ENCODE results near the gene SHISA6. TPM values are rescaled to one million over a fixed set of nuclear protein-coding genes. Genes with fewer than 3 reads are reported as not detected.

The SHISA6 gene
- total RNA-seq, 2 donors from 2014 or later = not detected

DNA sequence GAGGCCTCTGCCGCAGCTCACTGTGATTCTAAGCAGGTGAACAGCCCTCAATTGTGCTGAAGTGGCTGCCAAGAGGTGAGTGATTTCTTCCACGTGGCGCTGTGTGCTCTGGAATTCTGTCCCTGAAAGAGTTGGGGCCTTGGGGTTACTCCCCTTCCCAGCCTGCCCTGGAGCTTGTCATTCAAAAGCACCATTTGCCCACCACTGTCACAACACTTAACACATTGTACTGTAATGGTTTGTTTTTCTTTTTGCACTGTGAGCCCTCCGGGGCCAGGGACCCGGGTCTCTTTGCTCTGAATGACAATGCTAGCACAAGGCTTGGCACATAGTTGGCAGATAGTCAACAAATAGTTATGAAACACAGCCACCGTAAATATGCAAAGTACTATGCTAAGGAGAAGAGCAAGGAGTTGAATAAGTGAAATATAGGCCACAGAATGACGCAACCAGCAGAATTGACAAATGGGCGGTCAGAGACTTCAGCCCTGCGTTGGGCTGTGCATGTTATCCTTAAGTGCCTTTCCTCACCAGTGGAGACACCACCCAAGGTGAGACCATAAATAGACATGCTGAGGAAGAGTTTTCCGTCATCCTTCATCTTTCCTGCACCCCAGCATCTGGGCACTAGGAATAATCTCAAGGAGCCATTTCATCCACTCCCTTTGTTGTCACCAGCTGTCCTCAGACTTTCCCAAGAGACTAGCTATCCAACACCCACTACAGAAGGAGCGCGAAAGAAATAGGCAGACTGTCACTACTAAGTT is 245.3 kb downstream of the SHISA6 start:
- Mint-ChIP-seq H3K27ac (no peak overlapping the region), H3K4me3 (no peak overlapping the region), H3K4me1 (no peaks in the 10 kb centered on the region), H3K36me3 (ENCODE audit: low read depth) (no peaks in the 10 kb centered on the region), H3K27me3 (no peaks in the 10 kb centered on the region)
- no peak for DNase-seq
- ATAC-seq = no peak
- no peaks in the 10 kb centered on the region for H3K9me3 ChIP-seq (ENCODE audit: control insufficient read depth, low read length, poor library complexity, severe bottlenecking)

DNA sequence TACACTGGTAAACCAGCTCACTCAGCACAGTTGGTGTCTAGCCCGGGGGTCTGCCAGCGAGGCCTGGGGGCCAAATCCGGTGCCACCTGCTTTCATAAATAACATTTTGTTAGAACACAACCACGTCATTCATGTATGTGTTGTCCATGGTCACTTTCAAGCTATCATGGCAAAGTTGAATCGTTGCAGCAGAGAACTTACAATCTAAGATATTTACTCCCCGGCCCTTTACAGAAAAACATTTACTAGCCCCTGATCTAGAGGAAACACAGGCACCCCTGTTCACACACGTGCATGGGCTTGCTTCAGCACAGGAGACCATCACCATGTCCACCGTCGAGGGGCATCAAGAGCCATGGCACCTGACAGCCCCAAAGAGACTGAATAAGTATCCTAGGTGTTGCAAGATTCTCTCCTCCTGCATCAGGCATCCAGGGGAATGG is 245.9 kb downstream of the SHISA6 start:
- ATAC-seq (no peak), DNase-seq (no peak)
- H3K27me3 Mint-ChIP-seq = no peaks in the 10 kb centered on the region
- no peak overlapping the region for H3K27ac Mint-ChIP-seq
- no peaks in the 10 kb centered on the region for H3K4me1 Mint-ChIP-seq
- no peaks in the 10 kb centered on the region for H3K9me3 ChIP-seq (ENCODE audit: control insufficient read depth, low read length, poor library complexity, severe bottlenecking)
- H3K4me3 Mint-ChIP-seq = no peak overlapping the region
- no peaks in the 10 kb centered on the region for H3K36me3 Mint-ChIP-seq (ENCODE audit: low read depth)

GRCh38 chr17:11487469-11487868 is 246.5 kb downstream of the SHISA6 start:
- Mint-ChIP-seq H3K27ac (no peak overlapping the region), H3K36me3 (ENCODE audit: low read depth) (no peaks in the 10 kb centered on the region), H3K27me3 (no peaks in the 10 kb centered on the region), H3K4me3 (no peak overlapping the region), H3K4me1 (no peaks in the 10 kb centered on the region)
- H3K9me3 ChIP-seq (ENCODE audit: control insufficient read depth, low read length, poor library complexity, severe bottlenecking) = no peaks in the 10 kb centered on the region
- ATAC-seq (no peak), DNase-seq (no peak)

GRCh38 chr17:11488407-11488806 is 247.4 kb downstream of the SHISA6 start:
- Mint-ChIP-seq H3K36me3 (ENCODE audit: low read depth) (no peaks in the 10 kb centered on the region), H3K27me3 (no peaks in the 10 kb centered on the region), H3K27ac (no peak overlapping the region), H3K4me1 (no peaks in the 10 kb centered on the region), H3K4me3 (no peak overlapping the region)
- no peaks in the 10 kb centered on the region for H3K9me3 ChIP-seq (ENCODE audit: control insufficient read depth, low read length, poor library complexity, severe bottlenecking)
- ATAC-seq (no peak), DNase-seq (no peak)

- Mint-ChIP-seq H3K4me3 (no peak overlapping the region), H3K27me3 (no peaks in the 10 kb centered on the region), H3K27ac (no peak overlapping the region), H3K4me1 (no peaks in the 10 kb centered on the region), H3K36me3 (ENCODE audit: low read depth) (no peaks in the 10 kb centered on the region)
- H3K9me3 ChIP-seq (ENCODE audit: control insufficient read depth, low read length, poor library complexity, severe bottlenecking) = no peaks in the 10 kb centered on the region
- DNase-seq (no peak), ATAC-seq (no peak)
These were observed 249.2 kb downstream of the SHISA6 start for GRCh38 chr17:11490171-11490755.

GRCh38 chr17:11492511-11492910 is 251.5 kb downstream of the SHISA6 start:
- ATAC-seq = no peak
- Mint-ChIP-seq H3K36me3 (ENCODE audit: low read depth) (no peaks in the 10 kb centered on the region), H3K4me1 (no peaks in the 10 kb centered on the region), H3K27ac (no peak overlapping the region), H3K27me3 (no peaks in the 10 kb centered on the region), H3K4me3 (no peak overlapping the region)
- DNase-seq = no peak
- no peaks in the 10 kb centered on the region for H3K9me3 ChIP-seq (ENCODE audit: control insufficient read depth, low read length, poor library complexity, severe bottlenecking)

DNA sequence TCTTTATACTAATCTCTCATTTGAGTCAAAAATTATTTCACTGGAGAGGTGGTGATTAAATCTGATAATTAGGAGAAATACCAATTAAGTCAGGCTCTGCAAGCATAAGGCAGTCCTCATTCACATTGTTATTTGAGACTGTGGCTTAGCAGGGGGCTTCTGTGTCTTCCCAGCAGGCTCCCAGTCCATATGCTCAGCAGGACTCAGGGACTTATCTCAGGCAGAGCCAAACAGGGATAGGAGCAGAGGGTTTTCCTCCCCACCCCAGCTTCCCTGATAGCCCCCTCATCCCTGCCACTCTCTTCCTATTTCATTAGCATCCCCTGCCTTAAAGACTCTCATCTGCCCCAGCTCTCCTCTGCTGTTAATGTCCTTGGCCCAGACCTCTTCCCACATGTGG is 252.9 kb downstream of the SHISA6 start:
- H3K9me3 ChIP-seq (ENCODE audit: control insufficient read depth, low read length, poor library complexity, severe bottlenecking) = no peaks in the 10 kb centered on the region
- no peak overlapping the region for H3K27ac Mint-ChIP-seq
- DNase-seq (no peak), ATAC-seq (no peak)
- no peaks in the 10 kb centered on the region for H3K36me3 Mint-ChIP-seq (ENCODE audit: low read depth)
- no peaks in the 10 kb centered on the region for H3K27me3 Mint-ChIP-seq
- no peak overlapping the region for H3K4me3 Mint-ChIP-seq
- H3K4me1 Mint-ChIP-seq = no peaks in the 10 kb centered on the region

- DNase-seq (no peak), ATAC-seq (no peak)
- Mint-ChIP-seq H3K36me3 (ENCODE audit: low read depth) (no peaks in the 10 kb centered on the region), H3K27me3 (no peaks in the 10 kb centered on the region), H3K27ac (no peak overlapping the region), H3K4me3 (no peak overlapping the region), H3K4me1 (no peaks in the 10 kb centered on the region)
- H3K9me3 ChIP-seq (ENCODE audit: control insufficient read depth, low read length, poor library complexity, severe bottlenecking) = no peaks in the 10 kb centered on the region
These were observed 254.6 kb downstream of the SHISA6 start for GRCh38 chr17:11495613-11496012.

DNA sequence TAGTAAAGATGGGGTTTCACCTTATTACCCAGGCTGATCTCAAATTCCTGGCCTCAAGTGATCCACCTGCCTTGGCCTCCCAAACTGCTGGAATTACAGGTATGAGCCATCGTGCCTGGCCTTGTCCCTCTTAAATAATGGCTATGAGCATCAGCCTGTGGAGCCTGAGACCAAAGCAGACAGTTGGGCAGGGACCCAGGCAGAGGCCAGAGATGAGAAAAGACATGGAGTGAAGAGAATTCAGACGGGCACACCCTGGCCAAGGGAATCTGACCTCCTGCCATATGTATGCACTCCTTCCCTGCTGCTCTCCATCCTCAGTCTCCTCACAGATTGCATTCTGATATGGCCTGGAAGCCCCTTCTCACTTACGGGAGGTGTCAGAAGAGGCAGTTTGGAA is 258.9 kb downstream of the SHISA6 start:
- Mint-ChIP-seq H3K27me3 (no peaks in the 10 kb centered on the region), H3K27ac (no peak overlapping the region), H3K36me3 (ENCODE audit: low read depth) (no peaks in the 10 kb centered on the region), H3K4me1 (no peaks in the 10 kb centered on the region), H3K4me3 (no peak overlapping the region)
- H3K9me3 ChIP-seq (ENCODE audit: control insufficient read depth, low read length, poor library complexity, severe bottlenecking) = no peaks in the 10 kb centered on the region
- ATAC-seq (no peak), DNase-seq (no peak)

DNA sequence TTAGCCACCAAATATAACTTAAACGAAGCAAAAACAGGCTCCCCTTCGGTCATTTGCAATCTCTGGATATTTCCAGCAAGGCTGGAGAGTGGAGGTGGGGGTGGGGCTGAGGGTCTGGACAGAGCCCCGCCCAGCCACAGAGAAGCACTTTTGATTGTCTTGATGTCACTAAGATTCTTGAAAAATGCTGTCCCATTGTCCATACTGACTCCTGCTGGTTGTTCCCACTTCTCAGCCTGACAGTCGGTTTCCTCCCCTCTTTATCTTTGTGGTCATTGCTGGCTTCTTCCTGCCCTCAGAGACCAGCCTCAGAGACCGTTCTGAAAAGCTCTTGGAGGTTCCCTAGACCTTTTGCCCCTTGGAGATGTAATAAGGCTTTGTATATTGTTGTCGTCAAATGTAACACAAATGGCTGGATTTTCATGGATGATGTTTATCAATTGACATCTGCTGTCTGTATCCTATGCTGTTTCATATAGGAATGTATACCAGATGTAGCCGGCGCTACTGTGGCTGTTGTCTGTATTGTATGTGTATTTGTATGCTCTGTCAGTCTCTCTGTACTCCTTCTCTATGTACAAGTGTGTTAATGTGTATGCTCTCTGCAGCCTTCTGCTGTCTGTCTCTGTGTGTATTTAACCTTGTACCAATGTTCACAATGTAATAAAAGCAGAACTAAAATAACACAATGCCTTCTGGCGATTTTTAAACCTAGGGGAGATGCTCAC is 262.5 kb downstream of the SHISA6 start:
- H3K36me3 Mint-ChIP-seq (ENCODE audit: low read depth) = no peaks in the 10 kb centered on the region
- H3K27me3 Mint-ChIP-seq = no peaks in the 10 kb centered on the region
- H3K4me1 Mint-ChIP-seq = no peaks in the 10 kb centered on the region
- DNase-seq (no peak), ATAC-seq (no peak)
- no peak overlapping the region for H3K4me3 Mint-ChIP-seq
- no peaks in the 10 kb centered on the region for H3K9me3 ChIP-seq (ENCODE audit: control insufficient read depth, low read length, poor library complexity, severe bottlenecking)
- no peak overlapping the region for H3K27ac Mint-ChIP-seq

- no peak for ATAC-seq
- Mint-ChIP-seq H3K27me3 (no peaks in the 10 kb centered on the region), H3K4me1 (no peaks in the 10 kb centered on the region), H3K27ac (no peak overlapping the region), H3K4me3 (no peak overlapping the region), H3K36me3 (ENCODE audit: low read depth) (no peaks in the 10 kb centered on the region)
- DNase-seq = no peak
- H3K9me3 ChIP-seq (ENCODE audit: control insufficient read depth, low read length, poor library complexity, severe bottlenecking) = no peaks in the 10 kb centered on the region
These were observed 265.6 kb downstream of the SHISA6 start for GRCh38 chr17:11506635-11507034.

DNA sequence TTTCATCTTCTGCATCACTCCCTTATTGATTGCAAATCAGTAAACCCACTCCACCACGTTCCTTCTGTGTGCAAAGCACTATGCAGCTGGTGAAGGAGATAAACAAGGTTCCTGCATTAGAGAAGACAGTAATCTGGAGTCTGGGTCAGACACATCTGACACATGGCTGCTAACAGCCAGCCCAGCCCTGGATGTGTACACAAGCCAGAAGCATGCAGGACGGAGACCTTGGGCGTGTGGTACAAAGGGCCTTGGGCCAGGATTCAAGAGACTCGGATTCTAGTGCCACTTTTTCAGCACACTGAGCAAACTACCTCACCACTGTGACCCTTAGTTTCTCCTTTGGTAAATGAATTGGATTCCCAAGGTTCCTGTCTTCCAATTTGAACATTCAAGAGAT is 270.7 kb downstream of the SHISA6 start:
- no peak for DNase-seq
- no peak overlapping the region for H3K27ac Mint-ChIP-seq

DNA sequence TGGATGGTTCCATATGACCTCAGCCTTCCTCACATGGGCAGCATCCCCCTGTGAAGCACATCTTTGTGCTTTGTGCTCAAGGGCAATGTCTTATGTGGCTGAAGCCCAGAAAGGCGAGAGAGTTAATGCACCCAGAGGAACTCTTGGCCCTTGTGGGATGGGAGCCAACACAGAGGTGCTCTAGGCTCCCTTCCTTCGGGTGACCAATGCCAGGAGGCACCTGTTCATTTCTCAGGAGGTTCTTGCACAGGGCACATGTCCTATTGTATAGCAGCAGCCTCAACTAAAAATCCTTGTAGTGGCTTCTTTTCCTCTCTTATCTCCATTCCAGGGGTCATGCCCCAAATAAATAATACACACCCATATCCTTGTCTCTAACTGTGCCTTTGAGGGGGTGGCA is 273.6 kb downstream of the SHISA6 start:
- H3K9me3 ChIP-seq (ENCODE audit: control insufficient read depth, low read length, poor library complexity, severe bottlenecking) = no peaks in the 10 kb centered on the region
- no peak for ATAC-seq

More for the DNA sequence above, 270.7 kb downstream of the SHISA6 start:
- no peaks in the 10 kb centered on the region for H3K27me3 Mint-ChIP-seq
- H3K4me1 Mint-ChIP-seq = no peaks in the 10 kb centered on the region
- no peak for ATAC-seq
- H3K4me3 Mint-ChIP-seq = no peak overlapping the region
- H3K9me3 ChIP-seq (ENCODE audit: control insufficient read depth, low read length, poor library complexity, severe bottlenecking) = no peaks in the 10 kb centered on the region
- H3K36me3 Mint-ChIP-seq (ENCODE audit: low read depth) = no peaks in the 10 kb centered on the region

More for the DNA sequence above, 273.6 kb downstream of the SHISA6 start:
- Mint-ChIP-seq H3K4me3 (no peak overlapping the region), H3K27me3 (no peaks in the 10 kb centered on the region), H3K27ac (no peak overlapping the region), H3K4me1 (no peaks in the 10 kb centered on the region), H3K36me3 (ENCODE audit: low read depth) (no peaks in the 10 kb centered on the region)
- no peak for DNase-seq

Data from T-helper 17 cell (primary cell).